ENCODE results near the gene IGFBP5. TPM values are rescaled to one million over a fixed set of nuclear protein-coding genes. Genes with fewer than 3 reads are reported as not detected.

Gene IGFBP5
- total and polyA plus RNA-seq, 9 of the 15 experiments (the other 6 are each of a cell fraction or from before 2014, with no cell fraction given): 0.01 to 1.9 (median 0.03) TPM; not detected in 6

- peaks cover 0 to 4% of the 10 kb centered on the region in 2 experiments; a peak in 2 of 5 replicates for H3K4me1 ChIP-seq (replicated peaks in 1 of 2; ENCODE audit: control insufficient read depth in 2 of 2, insufficient read depth in 2 of 2, low read length in 2 of 2)
- TF ChIP-seq MAFG (tag; conservative IDR thresholded peaks at IDR 0.05): 0 out of 2 replicates have a peak, but pooled peaks have one; percentile 9
- TF ChIP-seq, protein P1, sequence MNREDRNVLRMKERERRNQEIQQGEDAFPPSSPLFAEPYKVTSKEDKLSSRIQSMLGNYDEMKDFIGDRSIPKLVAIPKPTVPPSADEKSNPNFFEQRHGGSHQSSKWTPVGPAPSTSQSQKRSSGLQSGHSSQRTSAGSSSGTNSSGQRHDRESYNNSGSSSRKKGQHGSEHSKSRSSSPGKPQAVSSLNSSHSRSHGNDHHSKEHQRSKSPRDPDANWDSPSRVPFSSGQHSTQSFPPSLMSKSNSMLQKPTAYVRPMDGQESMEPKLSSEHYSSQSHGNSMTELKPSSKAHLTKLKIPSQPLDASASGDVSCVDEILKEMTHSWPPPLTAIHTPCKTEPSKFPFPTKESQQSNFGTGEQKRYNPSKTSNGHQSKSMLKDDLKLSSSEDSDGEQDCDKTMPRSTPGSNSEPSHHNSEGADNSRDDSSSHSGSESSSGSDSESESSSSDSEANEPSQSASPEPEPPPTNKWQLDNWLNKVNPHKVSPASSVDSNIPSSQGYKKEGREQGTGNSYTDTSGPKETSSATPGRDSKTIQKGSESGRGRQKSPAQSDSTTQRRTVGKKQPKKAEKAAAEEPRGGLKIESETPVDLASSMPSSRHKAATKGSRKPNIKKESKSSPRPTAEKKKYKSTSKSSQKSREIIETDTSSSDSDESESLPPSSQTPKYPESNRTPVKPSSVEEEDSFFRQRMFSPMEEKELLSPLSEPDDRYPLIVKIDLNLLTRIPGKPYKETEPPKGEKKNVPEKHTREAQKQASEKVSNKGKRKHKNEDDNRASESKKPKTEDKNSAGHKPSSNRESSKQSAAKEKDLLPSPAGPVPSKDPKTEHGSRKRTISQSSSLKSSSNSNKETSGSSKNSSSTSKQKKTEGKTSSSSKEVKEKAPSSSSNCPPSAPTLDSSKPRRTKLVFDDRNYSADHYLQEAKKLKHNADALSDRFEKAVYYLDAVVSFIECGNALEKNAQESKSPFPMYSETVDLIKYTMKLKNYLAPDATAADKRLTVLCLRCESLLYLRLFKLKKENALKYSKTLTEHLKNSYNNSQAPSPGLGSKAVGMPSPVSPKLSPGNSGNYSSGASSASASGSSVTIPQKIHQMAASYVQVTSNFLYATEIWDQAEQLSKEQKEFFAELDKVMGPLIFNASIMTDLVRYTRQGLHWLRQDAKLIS (CRISPR knock-in tag; IDR thresholded peaks at IDR 0.05): no peak
- TF ChIP-seq SAFB2 (IDR thresholded peaks at IDR 0.05; ENCODE audit: borderline replicate concordance, low read depth, low read length, severe bottlenecking): no peak
- TF ChIP-seq MCM2 (IDR thresholded peaks at IDR 0.05; ENCODE audit: low read depth): no peak
- no peak for TF ChIP-seq SP1 (CRISPR knock-in tag; IDR thresholded peaks at IDR 0.05)
- no peak for TF ChIP-seq ZNF184 (CRISPR knock-in tag; IDR thresholded peaks at IDR 0.05)
- no peak for TF ChIP-seq CHD1 (IDR thresholded peaks at IDR 0.05; ENCODE audit: low read length)
- 6% methylated on average over 15 of the region's 16 CpGs for WGBS (ENCODE audit: insufficient coverage, low coverage, missing lambda C conversion rate)
- no peak overlapping the region for H3K9ac ChIP-seq (ENCODE audit: insufficient read depth in 1 of 2, low read depth in 2 of 2, low read length in 2 of 2)
- intact Hi-C loops (cut with micrococcal nuclease) (no loop called here), in situ Hi-C loops (cut with MboI) (loop anchor here (25.0 kb wide), 1 partner anchor 445 kb away; no protein-coding TSS in a partner anchor)
- no peaks in the 10 kb centered on the region for H4K20me1 ChIP-seq (replicated peaks; ENCODE audit: control insufficient read depth, insufficient read depth, low read length)
- DNase-seq (ENCODE audit: extremely low read depth in 1 of 4, low spot score in 3 of 4) (no peak), FAIRE-seq (no peak), ATAC-seq (no peak)
- no peak overlapping the region for H3K4me2 ChIP-seq (ENCODE audit: insufficient read depth, low read length)
- no peaks in the 10 kb centered on the region for H3K36me3 ChIP-seq (ENCODE audit: control insufficient read depth, insufficient read depth, low read length)
- H3K27ac ChIP-seq (ENCODE audit: extremely low read depth, low read depth, low read length): no peak overlapping the region
- H3K4me3 ChIP-seq: no peak overlapping the region
- no peaks in the 10 kb centered on the region for H3K9me3 ChIP-seq (replicated peaks; ENCODE audit: control insufficient read depth, insufficient read depth, low read depth, low read length)
- no peaks in the 10 kb centered on the region for H3K9me1 ChIP-seq (ENCODE audit: control insufficient read depth, insufficient read depth, low read length)
- peaks cover 3 to 47% of the 10 kb centered on the region in 2 experiments; a peak in 4 of 5 replicates for H3K27me3 ChIP-seq (ENCODE audit: control insufficient read depth in 2 of 2, insufficient read depth in 2 of 2, low read length in 2 of 2)
- BruUV-seq (replicated peaks): no TSS peak
- H3K79me2 ChIP-seq (ENCODE audit: control insufficient read depth, insufficient read depth, low read length): no peaks in the 10 kb centered on the region
- ChIA-PET POLR2A (interaction anchor here (1.0 kb wide), 1 partner anchor 224 kb away, joined by 4 read pairs; no protein-coding TSS in a partner anchor), CTCF (ENCODE audit: low intra/inter-chr PET ratio) (no interaction called here)
- H2AFZ ChIP-seq (ENCODE audit: low read depth, low read length): no peak overlapping the region
Measured at GRCh38 chr2:216657086-216657855, 38.1 kb downstream of the IGFBP5 start.

Data from K562 (cell line).